H1 (cell line): ENCODE measurements around the gene OTOS.

Experiments
- CHD2 ChIP-seq: IDR thresholded peaks from 2 replicates; pipeline ENCODE4 v1.6.1; 2012; ENCODE audit warnings: low read length, improper control_type of control experiment
- EP300 ChIP-seq, 2 experiments: IDR thresholded peaks; 1 replicate in 1 of 2; 2 replicates in 1 of 2; pipeline ENCODE4 v1.6.1; 2011 to 2012; ENCODE audit warnings: low read depth in 2 of 2, low read length in 2 of 2, mild to moderate bottlenecking in 2 of 2, borderline replicate concordance in 1 of 2, inconsistent platforms in 1 of 2, moderate library complexity in 1 of 2
- EZH2 ChIP-seq: fragments of 200-600 bp; sonication (generic); IDR thresholded peaks from 2 replicates; pipeline ENCODE4 v1.7.1; 2012; ENCODE audit warnings: low read depth, mild to moderate bottlenecking, moderate library complexity, low read length, inconsistent platforms; ENCODE audit not compliant: severe bottlenecking
- HDAC2 ChIP-seq, 2 experiments: fragments of 300-600 bp in 1 of 2; sonication (generic) in 1 of 2; IDR thresholded peaks; 2 replicates each; pipeline ENCODE4 v1.6.1; 2011 to 2012; ENCODE audit warnings: low read depth in 2 of 2, low read length in 2 of 2, mild to moderate bottlenecking in 2 of 2, moderate library complexity in 2 of 2, borderline replicate concordance in 1 of 2, inconsistent platforms in 1 of 2
- RFX5 ChIP-seq: IDR thresholded peaks from 2 replicates; pipeline ENCODE4 v1.6.1; 2011; ENCODE audit warnings: low read depth, low read length, improper control_type of control experiment, borderline replicate concordance
- SIN3A ChIP-seq, 2 experiments: IDR thresholded peaks in 1 of 2; conservative IDR thresholded peaks in 1 of 2; 2 replicates each; pipeline ENCODE4 v1.6.1; 2011 to 2012; ENCODE audit warnings: low read length in 2 of 2, improper control_type of control experiment in 1 of 2, low read depth in 1 of 2, mild to moderate bottlenecking in 1 of 2
- TAF1 ChIP-seq: IDR thresholded peaks from 2 replicates; pipeline ENCODE4 v1.6.1; 2011; ENCODE audit warnings: mild to moderate bottlenecking, low read depth, low read length
- TF ChIP-seq, protein P1 (sequence below), 3 experiments: IDR thresholded peaks; 1 replicate in 2 of 3; 2 replicates in 1 of 3; pipeline versions ENCODE4 v1.5.1 to v1.6.1; 2011; ENCODE audit warnings: low read length in 3 of 3, mild to moderate bottlenecking in 3 of 3, inconsistent platforms in 2 of 3, low read depth in 1 of 3, moderate library complexity in 1 of 3; ENCODE audit not compliant: insufficient read depth in 1 of 3; ENCODE audit errors: control extremely low read depth in 1 of 3
- TF ChIP-seq, protein P2 (sequence below): IDR thresholded peaks from 2 replicates; pipeline ENCODE4 v1.6.1; 2012; ENCODE audit warnings: inconsistent platforms

DNA sequence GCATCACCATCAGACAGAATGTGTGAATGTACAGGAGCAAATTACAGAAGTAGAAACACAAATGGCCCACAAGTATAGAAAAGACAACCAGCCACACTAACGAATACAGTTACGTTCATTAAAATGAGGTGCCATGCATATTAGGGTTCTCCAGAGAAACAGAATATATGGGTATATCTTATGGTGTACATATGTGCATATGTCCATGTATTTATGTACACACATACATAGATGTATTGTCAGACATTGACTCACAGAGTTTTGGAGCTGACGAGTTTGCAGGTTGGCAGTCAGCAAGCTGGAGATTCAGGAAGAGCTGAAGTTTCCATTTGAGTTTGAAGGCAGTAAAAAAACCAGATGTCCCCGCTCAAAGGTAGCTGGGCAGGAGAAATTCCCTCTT lies 37.3 kb downstream of the OTOS start:
- TF ChIP-seq, protein P1, sequence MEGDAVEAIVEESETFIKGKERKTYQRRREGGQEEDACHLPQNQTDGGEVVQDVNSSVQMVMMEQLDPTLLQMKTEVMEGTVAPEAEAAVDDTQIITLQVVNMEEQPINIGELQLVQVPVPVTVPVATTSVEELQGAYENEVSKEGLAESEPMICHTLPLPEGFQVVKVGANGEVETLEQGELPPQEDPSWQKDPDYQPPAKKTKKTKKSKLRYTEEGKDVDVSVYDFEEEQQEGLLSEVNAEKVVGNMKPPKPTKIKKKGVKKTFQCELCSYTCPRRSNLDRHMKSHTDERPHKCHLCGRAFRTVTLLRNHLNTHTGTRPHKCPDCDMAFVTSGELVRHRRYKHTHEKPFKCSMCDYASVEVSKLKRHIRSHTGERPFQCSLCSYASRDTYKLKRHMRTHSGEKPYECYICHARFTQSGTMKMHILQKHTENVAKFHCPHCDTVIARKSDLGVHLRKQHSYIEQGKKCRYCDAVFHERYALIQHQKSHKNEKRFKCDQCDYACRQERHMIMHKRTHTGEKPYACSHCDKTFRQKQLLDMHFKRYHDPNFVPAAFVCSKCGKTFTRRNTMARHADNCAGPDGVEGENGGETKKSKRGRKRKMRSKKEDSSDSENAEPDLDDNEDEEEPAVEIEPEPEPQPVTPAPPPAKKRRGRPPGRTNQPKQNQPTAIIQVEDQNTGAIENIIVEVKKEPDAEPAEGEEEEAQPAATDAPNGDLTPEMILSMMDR (IDR thresholded peaks at IDR 0.05; ENCODE audit: control extremely low read depth in 1 of 3, insufficient read depth in 1 of 3, low read depth in 1 of 3, low read length in 3 of 3), result no peak
- TF ChIP-seq, protein P2, sequence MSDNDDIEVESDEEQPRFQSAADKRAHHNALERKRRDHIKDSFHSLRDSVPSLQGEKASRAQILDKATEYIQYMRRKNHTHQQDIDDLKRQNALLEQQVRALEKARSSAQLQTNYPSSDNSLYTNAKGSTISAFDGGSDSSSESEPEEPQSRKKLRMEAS, result no peak
- TF ChIP-seq EP300 (IDR thresholded peaks at IDR 0.05; ENCODE audit: borderline replicate concordance in 1 of 2, low read depth in 2 of 2, low read length in 2 of 2) (no peak), HDAC2 (IDR thresholded peaks at IDR 0.05; ENCODE audit: borderline replicate concordance in 1 of 2, low read depth in 2 of 2, low read length in 2 of 2) (no peak), EZH2 (no peak), SIN3A (conservative IDR thresholded peaks at IDR 0.05 in 1 of 2, IDR thresholded peaks at IDR 0.05 in 1 of 2; ENCODE audit: low read depth in 1 of 2, low read length in 2 of 2) (no peak), CHD2 (no peak), RFX5 (no peak), TAF1 (no peak)
